ENCODE measurements around the gene PGAP2. TPM values are rescaled to one million over a fixed set of nuclear protein-coding genes. Genes with fewer than 3 reads are reported as not detected.

PGAP2 gene
- total RNA-seq, 1 donor from 2014 or later = 26.6 TPM

DNA sequence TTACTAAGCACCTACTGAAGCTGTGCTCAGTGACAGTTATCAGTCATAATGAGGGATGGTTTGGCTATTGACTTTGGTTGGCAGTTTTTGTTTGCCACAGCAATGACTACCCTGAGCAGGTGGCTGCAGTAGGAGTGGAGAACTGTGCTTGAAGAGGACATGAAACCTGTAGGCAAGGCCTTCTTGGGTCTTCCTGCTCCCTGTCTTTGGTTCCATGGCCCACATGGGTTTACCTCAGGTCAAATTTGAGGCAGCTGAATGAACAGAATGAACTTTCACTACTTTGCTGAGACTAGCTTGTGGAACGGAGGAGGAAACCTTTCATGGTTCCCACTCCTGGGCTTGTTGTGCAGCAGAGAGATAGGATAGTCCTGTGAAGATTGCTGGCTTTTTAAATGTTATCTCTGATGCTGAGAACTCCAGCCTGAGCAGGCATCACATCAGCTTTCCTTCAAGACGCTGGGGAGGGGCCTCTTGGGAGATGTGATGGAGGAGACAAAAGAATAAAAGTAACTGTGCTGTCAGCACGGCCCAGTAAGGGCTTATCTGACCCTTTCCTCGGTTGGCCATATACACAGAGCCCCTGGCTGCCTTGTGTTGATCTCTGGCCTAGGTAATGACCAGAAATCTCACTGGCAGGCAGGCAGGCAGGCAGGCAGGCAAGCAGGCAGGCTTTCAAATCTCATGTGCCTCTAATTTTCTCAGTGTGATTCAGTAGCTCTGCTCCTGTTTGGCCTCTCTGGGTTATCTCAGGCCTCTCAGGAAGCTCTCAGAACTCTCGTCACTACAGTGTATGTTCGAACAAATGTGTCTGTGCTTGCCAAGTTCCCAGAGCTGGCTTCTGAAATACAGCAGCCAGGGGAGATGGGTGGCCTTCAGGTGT, 59.1 kb downstream of the PGAP2 start:
- intact Hi-C loops (cut with DNase I) = loop anchor here (5.0 kb wide), 1 partner anchor 80 kb away; no protein-coding TSS in a partner anchor

DNA sequence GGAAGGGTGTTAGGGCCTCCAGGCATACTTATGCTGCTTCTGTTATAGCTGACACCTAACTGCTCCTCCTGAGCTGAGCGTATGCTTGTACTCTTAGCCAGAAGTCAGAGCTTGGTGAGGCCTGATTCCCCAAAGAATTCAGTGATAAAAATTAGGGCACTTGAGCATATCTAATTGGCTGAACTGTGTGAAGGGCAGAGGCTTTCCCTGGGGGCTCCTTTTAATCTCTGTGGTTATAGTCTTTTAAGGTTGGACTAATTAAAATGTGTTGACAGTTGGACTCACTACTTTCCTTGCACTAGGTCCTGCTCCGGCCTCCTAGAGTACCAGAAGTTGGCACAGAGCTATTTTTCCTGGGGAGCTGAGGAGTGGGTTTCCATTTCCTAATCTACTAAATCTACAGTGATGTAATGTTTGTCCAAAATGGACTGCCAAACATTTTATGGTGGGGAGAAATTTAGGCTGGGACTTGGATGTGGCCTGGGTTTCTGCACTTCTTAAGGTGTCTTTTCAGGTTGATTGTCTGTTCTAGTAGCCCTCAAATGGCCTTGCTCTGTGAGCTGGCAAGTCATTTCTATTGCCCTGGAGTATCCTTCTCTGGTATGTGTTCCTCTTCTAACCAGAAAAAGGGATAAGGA, 65.5 kb downstream of the PGAP2 start:
- ATAC-seq (no peak), DNase-seq (ENCODE audit: missing footprints) (no peak)
- intact Hi-C loops (cut with DNase I) = no loop called here

More for the DNA sequence above, 59.1 kb downstream of the PGAP2 start:
- ATAC-seq = peak; percentile 93
- no peak for DNase-seq (ENCODE audit: missing footprints)

Other genes starting within 250 kb of the PGAP2 start
- gene ART5, start 166.6 kb upstream of the PGAP2 start, total RNA-seq = 2.5 TPM
- gene ART1, start 163.4 kb upstream of the PGAP2 start, total RNA-seq = 1.7 TPM
- gene CHRNA10, start 137.2 kb upstream of the PGAP2 start, total RNA-seq = 1.2 TPM
- gene NUP98, start 11.0 kb upstream of the PGAP2 start, total RNA-seq = 40.4 TPM
- 25.6 TPM for gene RHOG, start 32.4 kb downstream of the PGAP2 start, total RNA-seq
- gene STIM1, start 47.1 kb downstream of the PGAP2 start, total RNA-seq = 28.9 TPM